Measurements from ENCODE around the gene GNPTAB. TPM values are rescaled to one million over a fixed set of nuclear protein-coding genes. Genes with fewer than 3 reads are reported as not detected.

GNPTAB gene
- total RNA-seq, 1 experiment from 2014 or later = 110 TPM

GRCh38 chr12:101697197-101697929, 133.4 kb downstream of the GNPTAB start, which contains the start of gene CHPT1:
CHPT1 (plus strand) TSS chr12:101697640; CDS start chr12:101697862, 222 bp downstream.
- in situ Hi-C loops (cut with HindIII; ENCODE audit: low pct_unique_long_range_greater_than_20kb, low sequenced_read_pairs) = no loop called here
- DNase-seq (ENCODE audit: low read depth, low spot score) = peak; percentile 48

- no peak for DNase-seq (ENCODE audit: low read depth, low spot score)
- in situ Hi-C loops (cut with HindIII; ENCODE audit: low pct_unique_long_range_greater_than_20kb, low sequenced_read_pairs) = no loop called here
Measured at GRCh38 chr12:101696251-101697196, 134.2 kb downstream of the GNPTAB start.

GRCh38 chr12:101695706-101696105, 135.1 kb downstream of the GNPTAB start:
- no peak for DNase-seq (ENCODE audit: low read depth, low spot score)
- in situ Hi-C loops (cut with HindIII; ENCODE audit: low pct_unique_long_range_greater_than_20kb, low sequenced_read_pairs) = no loop called here

Small RNA genes lying within 50 kb of the gene (small RNA-seq; reads per million reads assigned to genes)
- gene RNA5SP368 (0 reads per million in 2 experiments), gene RNA5SP369 (0.02 to 0.86 reads per million in 2 experiments), gene RNU6-101P (0 reads per million in 2 experiments), gene RNU6-1183P (0 reads per million in 2 experiments), gene RNU6-172P (0 reads per million in 2 experiments), gene RNY1P16 (0 reads per million in 2 experiments)

Other genes with a start within 250 kb of the GNPTAB start
- not detected in 2 replicates for gene MYBPC1, start 236.0 kb downstream of the GNPTAB start, total RNA-seq (2014; rRNA removed; shearing (Covaris generic))
- gene CHPT1, start 133.3 kb downstream of the GNPTAB start, total RNA-seq (2014; rRNA removed; shearing (Covaris generic)) = 137 and 161 TPM in 2 replicates
- 0.29 and 0.63 TPM in 2 replicates for gene SYCP3, start 91.5 kb downstream of the GNPTAB start, total RNA-seq (2014; rRNA removed; shearing (Covaris generic))
- 8.8 and 9.3 TPM in 2 replicates for gene DRAM1, start 46.6 kb upstream of the GNPTAB start, total RNA-seq (2014; rRNA removed; shearing (Covaris generic))
- 57.3 and 57.6 TPM in 2 replicates for gene WASHC3, start 231.0 kb upstream of the GNPTAB start, total RNA-seq (2014; rRNA removed; shearing (Covaris generic))